Measurements from ENCODE around the gene RIN3. TPM values are rescaled to one million over a fixed set of nuclear protein-coding genes. Genes with fewer than 3 reads are reported as not detected.

The RIN3 gene
- total RNA-seq, 4 donors from 2014 or later: 15.1 to 32.3 (median 21.9) TPM

DNA sequence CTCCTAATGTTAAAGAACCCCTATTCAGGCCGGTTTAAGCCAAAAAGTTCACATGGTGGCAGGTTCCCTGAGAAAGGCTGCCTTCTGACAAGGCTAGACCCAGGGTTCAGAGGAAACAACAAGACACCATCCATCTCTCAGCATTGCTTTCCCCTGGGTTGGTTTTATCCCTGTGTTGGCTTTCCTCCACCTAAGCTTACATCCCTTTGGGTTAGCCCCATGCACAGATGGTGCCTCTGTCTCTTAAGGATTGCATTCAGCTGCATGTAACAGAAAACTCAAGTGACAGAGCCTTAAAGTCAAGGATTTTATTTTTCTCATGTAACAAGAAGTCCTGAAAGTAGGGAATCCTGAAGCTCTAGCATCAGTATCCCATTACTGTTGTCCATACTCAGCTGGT, 42.8 kb upstream of the RIN3 start:
- TF ChIP-seq, protein P1, sequence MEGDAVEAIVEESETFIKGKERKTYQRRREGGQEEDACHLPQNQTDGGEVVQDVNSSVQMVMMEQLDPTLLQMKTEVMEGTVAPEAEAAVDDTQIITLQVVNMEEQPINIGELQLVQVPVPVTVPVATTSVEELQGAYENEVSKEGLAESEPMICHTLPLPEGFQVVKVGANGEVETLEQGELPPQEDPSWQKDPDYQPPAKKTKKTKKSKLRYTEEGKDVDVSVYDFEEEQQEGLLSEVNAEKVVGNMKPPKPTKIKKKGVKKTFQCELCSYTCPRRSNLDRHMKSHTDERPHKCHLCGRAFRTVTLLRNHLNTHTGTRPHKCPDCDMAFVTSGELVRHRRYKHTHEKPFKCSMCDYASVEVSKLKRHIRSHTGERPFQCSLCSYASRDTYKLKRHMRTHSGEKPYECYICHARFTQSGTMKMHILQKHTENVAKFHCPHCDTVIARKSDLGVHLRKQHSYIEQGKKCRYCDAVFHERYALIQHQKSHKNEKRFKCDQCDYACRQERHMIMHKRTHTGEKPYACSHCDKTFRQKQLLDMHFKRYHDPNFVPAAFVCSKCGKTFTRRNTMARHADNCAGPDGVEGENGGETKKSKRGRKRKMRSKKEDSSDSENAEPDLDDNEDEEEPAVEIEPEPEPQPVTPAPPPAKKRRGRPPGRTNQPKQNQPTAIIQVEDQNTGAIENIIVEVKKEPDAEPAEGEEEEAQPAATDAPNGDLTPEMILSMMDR (IDR thresholded peaks at IDR 0.05; ENCODE audit: low read depth): no peak

- TF ChIP-seq, protein P1 (IDR thresholded peaks at IDR 0.05; ENCODE audit: low read depth): no peak
Observed at GRCh38 chr14:92471919-92472318, 41.7 kb upstream of the RIN3 start.

DNA sequence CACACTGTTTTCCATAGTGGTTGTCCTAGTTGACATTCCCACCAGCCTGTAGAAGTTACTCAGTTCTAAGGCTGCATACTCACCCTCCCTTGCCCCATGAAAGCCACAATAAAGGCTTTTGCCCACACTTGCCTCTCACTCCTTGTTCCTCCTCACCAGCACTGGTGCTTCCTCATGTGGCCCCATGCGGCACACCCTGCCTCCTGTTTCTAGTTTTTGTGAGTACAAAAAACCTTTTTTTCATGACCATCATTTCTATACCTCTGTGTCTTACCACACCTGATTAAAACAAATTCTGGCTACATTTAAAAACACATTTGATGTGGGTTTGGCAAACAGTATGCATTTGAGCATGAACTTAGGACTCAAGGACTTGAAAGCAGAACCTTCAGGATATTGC, 40.7 kb upstream of the RIN3 start:
- TF ChIP-seq, protein P1 (IDR thresholded peaks at IDR 0.05; ENCODE audit: low read depth): no peak

DNA sequence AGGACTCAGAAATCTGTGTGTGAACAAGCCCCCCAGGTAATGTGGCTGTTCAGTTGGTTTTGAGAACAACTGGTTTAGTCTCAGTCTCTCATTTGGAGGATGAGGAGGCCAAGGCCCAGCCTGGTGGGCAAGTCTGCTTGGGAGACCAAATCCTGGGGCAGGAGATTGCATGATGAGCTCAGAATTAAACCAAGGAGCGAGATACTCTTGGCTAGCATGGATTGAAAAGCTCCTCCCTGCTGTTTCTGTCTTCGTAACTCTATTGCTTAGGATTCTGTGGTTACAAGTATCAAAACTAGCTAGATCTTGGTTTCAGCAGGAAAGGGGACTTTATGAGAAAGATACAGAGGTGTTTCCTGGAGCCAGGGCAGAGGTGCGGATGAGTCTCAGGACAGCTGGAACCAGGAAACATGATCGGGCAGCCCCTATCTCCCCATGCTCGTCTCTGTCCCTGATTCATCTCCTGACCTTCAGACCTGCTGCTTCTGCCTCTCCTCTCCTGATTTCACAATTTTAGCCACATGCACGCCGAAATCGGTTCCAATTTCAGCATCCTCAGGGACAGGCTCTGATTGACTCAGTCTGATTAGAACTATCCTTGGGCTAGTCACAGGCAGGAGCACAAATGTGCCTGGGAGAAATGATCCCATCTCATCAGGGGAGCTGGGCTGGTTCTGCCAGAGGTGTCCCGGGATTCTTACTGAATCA, 40.2 kb upstream of the RIN3 start:
- TF ChIP-seq, protein P1 (IDR thresholded peaks at IDR 0.05; ENCODE audit: low read depth): no peak

DNA sequence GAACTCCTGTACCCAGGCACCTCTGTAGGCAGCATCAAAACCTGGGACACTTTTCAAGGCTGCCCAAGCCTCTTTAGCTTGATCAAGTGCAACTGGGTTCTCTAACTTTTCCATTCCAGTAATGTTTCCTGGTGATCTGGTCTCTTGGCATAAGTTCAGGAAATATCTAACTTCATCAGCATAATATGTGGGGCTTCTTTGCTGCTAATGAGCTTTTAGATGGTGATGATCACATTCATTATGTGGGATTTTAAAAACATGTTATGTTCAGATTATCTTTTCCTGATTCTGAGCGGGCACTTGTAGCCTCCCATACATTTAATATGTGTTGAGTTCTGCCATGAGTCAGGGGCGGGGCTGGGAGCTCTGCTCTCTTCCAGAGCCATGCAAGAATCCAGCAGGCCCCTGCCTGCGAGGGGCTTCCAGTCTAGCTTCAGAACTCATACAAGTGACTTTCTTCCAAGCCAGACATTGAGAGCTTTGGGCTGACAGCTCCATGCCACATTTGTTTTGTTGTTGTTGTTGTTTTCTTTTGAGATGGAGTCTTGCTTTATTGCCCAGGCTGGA, 39.5 kb upstream of the RIN3 start:
- TF ChIP-seq, protein P1 (IDR thresholded peaks at IDR 0.05; ENCODE audit: low read depth): no peak

DNA sequence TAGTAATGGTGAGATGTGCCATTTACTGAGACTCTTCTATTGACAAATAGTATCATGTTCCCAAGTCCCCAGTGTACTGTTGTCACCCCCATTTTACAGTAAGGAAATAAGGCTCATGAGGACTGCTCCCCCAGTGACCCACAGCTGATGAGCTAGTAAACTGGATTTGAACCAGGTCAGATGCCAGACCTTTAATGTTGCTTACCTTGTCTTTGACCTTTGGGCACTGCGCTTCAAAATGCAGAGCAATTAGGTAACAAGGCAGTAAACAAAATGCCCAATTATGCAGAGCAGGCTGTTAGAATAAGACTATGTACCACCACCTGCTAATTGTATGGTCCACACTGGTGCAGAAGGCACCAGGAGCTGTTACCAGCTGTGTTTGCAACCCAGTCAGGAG, 38.5 kb upstream of the RIN3 start:
- TF ChIP-seq, protein P1 (IDR thresholded peaks at IDR 0.05; ENCODE audit: low read depth): no peak

- TF ChIP-seq, protein P1 (IDR thresholded peaks at IDR 0.05; ENCODE audit: low read depth): no peak
Observed at GRCh38 chr14:92475451-92476187, 38.0 kb upstream of the RIN3 start.
